K562 (cell line): ENCODE results near the gene BAIAP2. TPM values are rescaled to one million over a fixed set of nuclear protein-coding genes. Genes with fewer than 3 reads are reported as not detected.

ENCODE experiments used
- ATAC-seq: fragments of 200-7000 bp; cut with Tn5 transposase; 3 replicates; pipeline ENCODE4 v1.9.1; 2020; ENCODE audit warnings: moderate library complexity
- BruUV-seq: library from RNA; stranded (reverse); fragments of 400-500 nt; replicated peaks from 2 replicates; lab custom pipeline; 2021; lab: Mats Ljungman, UMichigan
- CTCF ChIA-PET: fragments of 300-600 bp; formaldehyde crosslinking; extraction: SDS; loops from one replicate; lab custom pipeline; 2021; ENCODE audit warnings: low intra/inter-chr PET ratio; lab: Yijun Ruan, JAX
- POLR2A ChIA-PET: fragments of 300-600, 350-650 bp; sonication (Branson Sonifier 250); formaldehyde crosslinking; extraction: SDS; loops from one replicate; lab custom pipeline; 2021; ENCODE audit warnings: antibody characterized with exemption, inconsistent platforms; lab: Yijun Ruan, JAX
- DNase-seq, 4 experiments: peaks; one replicate each; pipeline versions ENCODE4 v3.0.0 to v3.0.0-alpha.2; 2011 to 2018; ENCODE audit warnings: low spot score in 3 of 4, mixed read lengths in 3 of 4; ENCODE audit errors: extremely low read depth in 1 of 4
- FAIRE-seq: peaks from 2 replicates; lab custom pipeline; 2011; peaks lifted over from hg19 to GRCh38; lab: Jason Lieb, UNC
- H2AFZ ChIP-seq: 2 replicates; pipeline ENCODE4 v1.6.0; 2011; ENCODE audit warnings: low read depth, low read length, control low read depth, inconsistent platforms
- H3K27ac ChIP-seq: fragments of 200-600 bp; 3 replicates; pipeline ENCODE4 v1.8.0; 2011; ENCODE audit warnings: low read depth, mild to moderate bottlenecking, control low read depth, inconsistent platforms, low read length, moderate library complexity, mixed read lengths; ENCODE audit errors: extremely low read depth
- H3K27me3 ChIP-seq, 2 experiments: fragments of 300-600 bp in 1 of 2; 2 replicates in 1 of 2; 3 replicates in 1 of 2; pipeline versions ENCODE4 v1.6.0 to v1.8.0; 2011; ENCODE audit warnings: inconsistent platforms in 2 of 2, low read length in 2 of 2, mild to moderate bottlenecking in 1 of 2, mixed read lengths in 1 of 2, moderate library complexity in 1 of 2; ENCODE audit not compliant: control insufficient read depth in 2 of 2, insufficient read depth in 2 of 2
- H3K36me3 ChIP-seq: fragments of 300-600 bp; 3 replicates; pipeline ENCODE4 v1.8.0; 2011; ENCODE audit warnings: mild to moderate bottlenecking, low read length, inconsistent platforms; ENCODE audit not compliant: control insufficient read depth, insufficient read depth
- H3K4me1 ChIP-seq, 2 experiments: fragments of 200-600 bp in 1 of 2; replicated peaks in 1 of 2; 2 replicates in 1 of 2; 3 replicates in 1 of 2; pipeline versions ENCODE4 v1.5.1 to v1.8.0; 2011; ENCODE audit warnings: inconsistent platforms in 2 of 2, low read length in 2 of 2, mild to moderate bottlenecking in 1 of 2, mixed read lengths in 1 of 2, moderate library complexity in 1 of 2; ENCODE audit not compliant: control insufficient read depth in 2 of 2, insufficient read depth in 2 of 2
- H3K4me2 ChIP-seq: 2 replicates; pipeline ENCODE4 v1.6.1; 2011; ENCODE audit warnings: low read length, control low read depth, inconsistent platforms, mixed read lengths; ENCODE audit not compliant: insufficient read depth
- H3K4me3 ChIP-seq: fragments of 200-600 bp; sonication (generic), shearing (Covaris generic); 2 replicates; pipeline ENCODE4 v1.5.1; 2016; ENCODE audit warnings: control low read depth, inconsistent platforms
- H3K79me2 ChIP-seq: fragments of 200-600 bp; 3 replicates; pipeline ENCODE4 v1.8.0; 2011; ENCODE audit warnings: low read length, inconsistent platforms; ENCODE audit not compliant: control insufficient read depth, insufficient read depth
- H3K9ac ChIP-seq, 2 experiments: 2 replicates each; pipeline versions ENCODE4 v1.6.0 to v1.6.1; 2011; ENCODE audit warnings: low read depth in 2 of 2, low read length in 2 of 2, control low read depth in 1 of 2, inconsistent platforms in 1 of 2, mild to moderate bottlenecking in 1 of 2, mixed read lengths in 1 of 2; ENCODE audit not compliant: insufficient read depth in 1 of 2
- H3K9me1 ChIP-seq: one replicate; pipeline ENCODE4 v1.6.0; 2011; ENCODE audit warnings: inconsistent platforms, mild to moderate bottlenecking, low read length, moderate library complexity; ENCODE audit not compliant: control insufficient read depth, insufficient read depth
- H3K9me3 ChIP-seq: replicated peaks from 2 replicates; pipeline ENCODE4 v1.5.1; 2011; ENCODE audit warnings: low read depth, low read length, inconsistent platforms; ENCODE audit not compliant: control insufficient read depth, insufficient read depth
- H4K20me1 ChIP-seq: replicated peaks from 2 replicates; pipeline ENCODE4 v1.6.1; 2011; ENCODE audit warnings: low read length, inconsistent platforms, mixed read lengths; ENCODE audit not compliant: control insufficient read depth, insufficient read depth
- JUND ChIP-seq, 2 experiments: IDR thresholded peaks; 2 replicates in 1 of 2; 3 replicates in 1 of 2; pipeline ENCODE4 v1.6.1; 2011; ENCODE audit warnings: borderline replicate concordance in 2 of 2, low read depth in 2 of 2, low read length in 2 of 2, improper control_type of control experiment in 1 of 2, missing biosample characterization in 1 of 2, missing genetic modification characterization in 1 of 2, missing genetic modification reagents in 1 of 2
- MYNN ChIP-seq, 2 experiments: sonication (generic); formaldehyde crosslinking in 1 of 2; IDR thresholded peaks; 2 replicates each; pipeline versions ENCODE4 v1.5.0 to v1.6.1; 2016 to 2020; ENCODE audit warnings: antibody characterized with exemption in 1 of 2, missing genetic modification reagents in 1 of 2
- NCOA2 ChIP-seq, 2 experiments: fragments of 450-650 bp; IDR thresholded peaks; 2 replicates each; pipeline ENCODE4 v1.6.1; 2018; ENCODE audit warnings: mild to moderate bottlenecking in 2 of 2, moderate library complexity in 1 of 2; ENCODE audit not compliant: partially characterized antibody in 2 of 2
- SMARCA5 ChIP-seq: fragments of 450-650 bp; IDR thresholded peaks from 2 replicates; pipeline ENCODE4 v1.6.1; 2016
- TAF9B ChIP-seq: fragments of 450-650 bp; IDR thresholded peaks from 2 replicates; pipeline ENCODE4 v1.6.1; 2018; ENCODE audit warnings: mild to moderate bottlenecking; ENCODE audit not compliant: partially characterized antibody
- ZNF224 ChIP-seq: sonication (generic); formaldehyde crosslinking; IDR thresholded peaks from 2 replicates; pipeline ENCODE4 v1.8.0; 2022; ENCODE audit warnings: mild to moderate bottlenecking, missing genetic modification reagents
- WGBS: fragments of 100-300 bp; shearing (Covaris generic); methylation state at CpG from one replicate; pipeline ENCODE4 v1.1.6; 2016; ENCODE audit warnings: low coverage, mixed read lengths; ENCODE audit not compliant: insufficient coverage; ENCODE audit errors: missing lambda C conversion rate; 5-methylcytosine and 5-hydroxymethylcytosine counted together
- in situ Hi-C: fragments of 300-500 bp; cut with MboI; formaldehyde crosslinking; loops from 4 replicates; pipeline ENCODE4 v1.15.0; 2018; ENCODE audit warnings: inconsistent platforms, mixed read lengths
- intact Hi-C: fragments of 100-400 bp; cut with micrococcal nuclease; formaldehyde crosslinking; loops from 2 replicates; pipeline ENCODE4 v1.14.2; 2022
- polyA plus RNA-seq, 8 experiments: library from polyadenylated mRNA; depleted of rRNA in 4 of 8; stranded (reverse) in 5 of 8; unstranded in 3 of 8; fragments of >200 nt; fragmentation: Nextera tagmentation in 2 of 8; fragmentation: Illumina TruSeq in 1 of 8; extraction: Ambion mirVana in 2 of 8; extraction: Trizol in 1 of 8; gene quantifications; 2 replicates each; pipeline versions ENCODE4 v1.2.1 to v1.2.3, GENCODE V29; 2011 to 2014; ENCODE audit warnings: inconsistent platforms in 1 of 8, missing spikeins in 1 of 8
- total RNA-seq, 7 experiments: library from RNA; depleted of rRNA in 6 of 7; stranded (reverse); fragments of >200 nt in 6 of 7; fragmentation: Illumina TruSeq in 2 of 7; extraction: Trizol in 2 of 7; gene quantifications; 2 replicates each; pipeline versions ENCODE4 v1.2.1 to v1.2.3, GENCODE V29; 2011 to 2021; ENCODE audit warnings: low replicate concordance in 1 of 7
- TF ChIP-seq, protein P1 (sequence below): sonication (generic); formaldehyde crosslinking; IDR thresholded peaks from 2 replicates; pipeline ENCODE4 v1.8.0; 2022; ENCODE audit warnings: mild to moderate bottlenecking, low read depth, missing genetic modification reagents
- TF ChIP-seq, protein P2 (sequence below): sonication (generic); formaldehyde crosslinking; IDR thresholded peaks from 2 replicates; pipeline ENCODE4 v1.8.0; 2022; ENCODE audit warnings: mild to moderate bottlenecking, missing genetic modification reagents
- TF ChIP-seq, protein P3 (sequence below): sonication (generic); formaldehyde crosslinking; IDR thresholded peaks from 2 replicates; pipeline ENCODE4 v1.9.0; 2022; ENCODE audit warnings: mild to moderate bottlenecking, missing genetic modification reagents
- TF ChIP-seq, protein P4 (sequence below): fragments of 250-450 bp; sonication (Bioruptor Pico); IDR thresholded peaks from 2 replicates; pipeline ENCODE4 v1.8.0; 2021; ENCODE audit warnings: borderline replicate concordance, mild to moderate bottlenecking, moderate library complexity; ENCODE audit not compliant: poor library complexity, severe bottlenecking

BAIAP2 gene
- total and polyA plus RNA-seq, 9 of the 15 experiments (the other 6 are each of a cell fraction or from before 2014, with no cell fraction given) = 2.3 to 51.6 (median 18.4) TPM

DNA sequence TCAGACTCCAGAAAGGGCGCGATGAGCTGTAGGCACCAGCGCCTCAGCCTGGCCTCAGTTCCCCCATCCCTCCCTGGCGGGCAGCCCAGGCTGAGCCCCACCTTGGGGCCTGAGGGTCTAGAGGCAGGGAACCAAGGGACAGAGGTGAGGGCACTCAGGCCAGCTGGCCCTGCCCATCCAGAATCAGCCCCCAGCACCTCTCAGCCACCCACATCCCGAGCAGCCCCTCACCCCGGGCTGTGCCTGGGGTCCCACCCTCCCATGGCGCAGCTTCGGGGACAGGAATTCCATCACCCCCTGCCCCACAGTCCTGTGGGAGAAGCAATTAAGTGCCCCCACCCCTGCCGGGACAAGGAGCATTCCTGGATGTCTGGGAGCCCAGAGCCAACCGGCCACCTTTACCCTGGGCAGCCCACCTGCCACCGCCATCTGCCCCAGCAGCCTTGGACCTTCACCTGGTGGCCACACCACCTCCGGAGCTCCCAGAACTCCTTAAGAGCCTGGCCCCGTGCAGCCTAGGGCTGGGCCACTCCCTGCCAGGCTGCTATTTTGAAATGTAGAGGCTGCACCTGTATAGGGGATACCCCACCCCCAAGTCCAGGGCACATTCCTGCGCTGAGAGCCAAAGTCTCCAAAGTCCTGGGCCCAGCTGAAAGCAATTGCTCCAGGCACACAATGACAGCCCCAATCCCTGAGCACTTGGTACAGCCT lies 96.7 kb downstream of the BAIAP2 start:
- in situ Hi-C loops = loop anchor here (25.0 kb wide), 1 partner anchor 106 kb away; the partner anchor contains the start of genes NDUFAF8 and TEPSIN
- intact Hi-C loops = no loop called here

DNA sequence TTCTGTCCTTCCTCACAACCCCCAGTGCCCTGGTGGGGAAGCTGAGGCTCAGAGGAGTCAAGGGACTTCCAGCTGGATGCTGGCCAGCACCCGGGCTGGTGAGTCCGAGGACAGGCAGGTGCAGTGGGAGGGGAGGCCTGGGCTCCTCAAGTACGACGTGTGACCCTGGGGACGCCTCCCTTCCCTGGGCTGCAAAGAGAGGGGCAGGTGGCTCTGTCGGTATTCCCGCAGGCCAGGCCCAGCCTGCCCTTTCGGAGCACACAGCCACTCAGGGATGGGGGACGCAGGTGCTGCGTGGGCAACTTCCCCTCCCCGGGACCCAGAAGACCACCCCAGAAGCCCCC lies 97.2 kb downstream of the BAIAP2 start:
- CTCF ChIA-PET = no interaction called here
- ATAC-seq = no peak
- BruUV-seq = no TSS peak
- H3K27me3 ChIP-seq = peaks cover 9 to 31% of the 10 kb centered on the region in 2 experiments; a peak in 4 of 5 replicates
- H3K4me2 ChIP-seq = no peak overlapping the region
- no peaks in the 10 kb centered on the region for H3K79me2 ChIP-seq
- no peaks in the 10 kb centered on the region for H3K36me3 ChIP-seq
- H3K9ac ChIP-seq = no peak overlapping the region; a peak in 1 of 4 replicates
- H3K4me1 ChIP-seq = peaks cover 6 to 87% of the 10 kb centered on the region in 2 experiments; a peak in 4 of 5 replicates
- WGBS = 14% methylated on average over 6 of the region's 11 CpGs
- DNase-seq = no peak
- H3K4me3 ChIP-seq = no peak overlapping the region
- in situ Hi-C loops = loop anchor here (25.0 kb wide), 1 partner anchor 105 kb away; the partner anchor contains the start of genes NDUFAF8 and TEPSIN
- H2AFZ ChIP-seq = no peak overlapping the region
- H3K9me1 ChIP-seq = no peaks in the 10 kb centered on the region
- no peak for FAIRE-seq
- no peaks in the 10 kb centered on the region for H3K9me3 ChIP-seq
- peaks cover 6% of the 10 kb centered on the region for H4K20me1 ChIP-seq
- POLR2A ChIA-PET = interaction anchor here (0.6 to 1.9 kb wide), 2 partner anchors 8 to 93 kb away, joined by 3 to 6 read pairs; no protein-coding TSS in a partner anchor
- intact Hi-C loops = no loop called here
- H3K27ac ChIP-seq = no peak overlapping the region
- no peak for TF ChIP-seq JUND (IDR thresholded peaks at IDR 0.05; ENCODE audit: borderline replicate concordance, low read depth, low read length)
- TF ChIP-seq JUND (tag; IDR thresholded peaks at IDR 0.05; ENCODE audit: borderline replicate concordance, low read depth, low read length) = no peak
- TF ChIP-seq, protein P1, sequence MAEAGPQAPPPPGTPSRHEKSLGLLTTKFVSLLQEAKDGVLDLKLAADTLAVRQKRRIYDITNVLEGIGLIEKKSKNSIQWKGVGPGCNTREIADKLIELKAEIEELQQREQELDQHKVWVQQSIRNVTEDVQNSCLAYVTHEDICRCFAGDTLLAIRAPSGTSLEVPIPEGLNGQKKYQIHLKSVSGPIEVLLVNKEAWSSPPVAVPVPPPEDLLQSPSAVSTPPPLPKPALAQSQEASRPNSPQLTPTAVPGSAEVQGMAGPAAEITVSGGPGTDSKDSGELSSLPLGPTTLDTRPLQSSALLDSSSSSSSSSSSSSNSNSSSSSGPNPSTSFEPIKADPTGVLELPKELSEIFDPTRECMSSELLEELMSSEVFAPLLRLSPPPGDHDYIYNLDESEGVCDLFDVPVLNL (CRISPR knock-in tag) = no peak
- TF ChIP-seq, protein P2, sequence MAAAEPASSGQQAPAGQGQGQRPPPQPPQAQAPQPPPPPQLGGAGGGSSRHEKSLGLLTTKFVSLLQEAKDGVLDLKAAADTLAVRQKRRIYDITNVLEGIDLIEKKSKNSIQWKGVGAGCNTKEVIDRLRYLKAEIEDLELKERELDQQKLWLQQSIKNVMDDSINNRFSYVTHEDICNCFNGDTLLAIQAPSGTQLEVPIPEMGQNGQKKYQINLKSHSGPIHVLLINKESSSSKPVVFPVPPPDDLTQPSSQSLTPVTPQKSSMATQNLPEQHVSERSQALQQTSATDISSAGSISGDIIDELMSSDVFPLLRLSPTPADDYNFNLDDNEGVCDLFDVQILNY (CRISPR knock-in tag) = no peak
- TF ChIP-seq, protein P3, sequence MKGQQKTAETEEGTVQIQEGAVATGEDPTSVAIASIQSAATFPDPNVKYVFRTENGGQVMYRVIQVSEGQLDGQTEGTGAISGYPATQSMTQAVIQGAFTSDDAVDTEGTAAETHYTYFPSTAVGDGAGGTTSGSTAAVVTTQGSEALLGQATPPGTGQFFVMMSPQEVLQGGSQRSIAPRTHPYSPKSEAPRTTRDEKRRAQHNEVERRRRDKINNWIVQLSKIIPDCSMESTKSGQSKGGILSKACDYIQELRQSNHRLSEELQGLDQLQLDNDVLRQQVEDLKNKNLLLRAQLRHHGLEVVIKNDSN = no peak
- no peak for TF ChIP-seq TAF9B
- TF ChIP-seq, protein P4, sequence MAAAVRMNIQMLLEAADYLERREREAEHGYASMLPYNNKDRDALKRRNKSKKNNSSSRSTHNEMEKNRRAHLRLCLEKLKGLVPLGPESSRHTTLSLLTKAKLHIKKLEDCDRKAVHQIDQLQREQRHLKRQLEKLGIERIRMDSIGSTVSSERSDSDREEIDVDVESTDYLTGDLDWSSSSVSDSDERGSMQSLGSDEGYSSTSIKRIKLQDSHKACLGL = no peak
- no peak for TF ChIP-seq NCOA2 (IDR thresholded peaks at IDR 0.05; ENCODE audit: partially characterized antibody in 2 of 2)
- TF ChIP-seq ZNF224 = no peak

More for the DNA sequence above, 96.7 kb downstream of the BAIAP2 start:
- 34% methylated on average over 14 of the region's 14 CpGs for WGBS
- Histone ChIP-seq H4K20me1 (peaks cover 6% of the 10 kb centered on the region), H3K9me1 (no peaks in the 10 kb centered on the region), H3K79me2 (no peaks in the 10 kb centered on the region), H2AFZ (no peak overlapping the region), H3K4me2 (no peak overlapping the region), H3K9me3 (no peaks in the 10 kb centered on the region), H3K4me3 (no peak overlapping the region), H3K27ac (no peak overlapping the region), H3K27me3 (peaks cover 9 to 31% of the 10 kb centered on the region in 2 experiments; a peak in 4 of 5 replicates), H3K36me3 (no peaks in the 10 kb centered on the region), H3K9ac (no peak overlapping the region), H3K4me1 (peaks cover 6 to 91% of the 10 kb centered on the region in 2 experiments; a peak in 4 of 5 replicates)
- no peak for FAIRE-seq
- no TSS peak for BruUV-seq
- POLR2A ChIA-PET = interaction anchor here (0.7 to 1.9 kb wide), 3 partner anchors 8 to 395 kb away, joined by 3 to 6 read pairs (median 3); no protein-coding TSS in a partner anchor
- TF ChIP-seq MYNN (IDR thresholded peaks at IDR 0.05) (0 out of 2 replicates have a peak, but pooled peaks have one; percentile 23), MYNN (CRISPR knock-in tag; IDR thresholded peaks at IDR 0.05) (no peak), SMARCA5 (no peak)
- no peak for ATAC-seq
- CTCF ChIA-PET = no interaction called here
- DNase-seq = no peak
